B cell (primary cell): ENCODE data around the gene RNF112.
"Not testable (repeated sequence)": the region's sequence is repeated elsewhere in the genome, so short reads cannot be mapped to it uniquely, and the experiment has no call there.

Source experiments
- CTCF ChIP-seq: fragments of 200-600 bp; IDR thresholded peaks from one replicate; pipeline ENCODE4 v1.8.0; 2022; ENCODE audit warnings: antibody characterized with exemption, mild to moderate bottlenecking
- EZH2 ChIP-seq: IDR thresholded peaks from 2 replicates; pipeline ENCODE4 v1.6.1; 2012; ENCODE audit warnings: borderline replicate concordance, low read depth, mild to moderate bottlenecking, moderate library complexity, low read length; ENCODE audit not compliant: insufficient read depth, poor library complexity, severe bottlenecking

GRCh38 chr17:19446577-19446976 is 35.5 kb downstream of the RNF112 start:
- TF ChIP-seq CTCF, EZH2: not testable (repeated sequence)
